IPS-15b (cell line): ENCODE measurements around the gene CCL17.
"Not testable (repeated sequence)": the region's sequence is repeated elsewhere in the genome, so short reads cannot be mapped to it uniquely, and the experiment has no call there.

Source experiments
- H3K27me3 ChIP-seq: one replicate; pipeline ENCODE4 v1.6.1; 2013; ENCODE audit warnings: low read length; ENCODE audit not compliant: control insufficient read depth, insufficient read depth
- H3K36me3 ChIP-seq: one replicate; pipeline ENCODE4 v1.6.1; 2013; ENCODE audit warnings: low read length; ENCODE audit not compliant: control insufficient read depth, insufficient read depth
- H3K4me1 ChIP-seq: one replicate; pipeline ENCODE4 v1.6.1; 2013; ENCODE audit warnings: mild to moderate bottlenecking, low read length; ENCODE audit not compliant: control insufficient read depth, insufficient read depth
- H3K4me3 ChIP-seq: one replicate; pipeline ENCODE4 v1.5.1; 2013; ENCODE audit warnings: low read depth, low read length
- H3K9ac ChIP-seq: one replicate; pipeline ENCODE4 v1.6.1; 2013; ENCODE audit warnings: low read depth, mild to moderate bottlenecking, low read length
- H3K9me3 ChIP-seq: one replicate; pipeline ENCODE4 v1.6.1; 2013; ENCODE audit warnings: mild to moderate bottlenecking, low read length; ENCODE audit not compliant: control insufficient read depth, insufficient read depth

The CCL17 gene

DNA sequence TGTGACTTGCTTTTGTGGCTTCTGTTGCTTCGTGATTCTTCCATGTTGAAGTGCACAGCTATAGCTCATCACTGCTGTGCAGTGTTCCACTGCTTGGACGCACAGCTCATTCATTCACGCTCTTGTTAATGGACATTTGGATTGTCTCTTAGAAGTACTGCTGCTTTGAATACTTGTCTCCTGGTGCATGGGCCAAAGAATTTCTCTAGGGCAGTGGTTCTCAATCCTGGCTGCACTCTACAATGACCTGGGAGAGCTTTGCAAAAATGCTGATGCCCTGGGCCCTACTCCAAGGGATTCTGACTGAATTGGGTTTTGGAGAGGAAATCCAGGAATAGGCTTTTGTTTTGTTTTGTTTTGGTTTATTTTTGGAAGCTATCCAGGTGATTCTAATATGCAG lies 20.0 kb downstream of the CCL17 start:
- Histone ChIP-seq H3K9me3 (no peaks in the 10 kb centered on the region), H3K4me1 (peaks cover 2% of the 10 kb centered on the region), H3K4me3 (no peak overlapping the region), H3K9ac (no peak overlapping the region), H3K36me3 (peaks cover 10% of the 10 kb centered on the region), H3K27me3 (no peaks in the 10 kb centered on the region)

GRCh38 chr16:57426356-57426755 lies 21.8 kb downstream of the CCL17 start:
- Histone ChIP-seq H3K4me1 (peaks cover 2% of the 10 kb centered on the region), H3K9me3 (no peaks in the 10 kb centered on the region), H3K4me3 (no peak overlapping the region), H3K36me3 (peaks cover 17% of the 10 kb centered on the region), H3K9ac (no peak overlapping the region), H3K27me3 (no peaks in the 10 kb centered on the region)

DNA sequence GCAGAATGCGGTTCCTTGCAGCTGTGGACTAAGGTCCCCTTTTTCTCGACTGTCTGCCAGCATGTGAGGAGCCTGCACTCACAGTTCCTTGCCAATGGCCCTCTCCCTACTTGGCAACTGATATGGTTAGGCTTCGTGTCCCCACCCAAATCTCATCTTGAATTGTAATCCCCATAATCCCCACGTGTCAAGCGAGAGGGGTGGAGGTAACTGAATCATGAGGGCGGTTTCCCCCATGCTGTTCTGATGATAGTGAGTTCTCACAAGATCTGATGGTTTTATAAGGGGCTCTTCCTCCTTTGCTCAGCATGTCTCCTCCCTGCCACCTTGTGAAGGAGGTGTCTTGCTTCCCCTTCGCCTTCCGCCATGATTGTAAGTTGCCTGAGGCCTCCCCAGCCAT lies 22.7 kb downstream of the CCL17 start:
- peaks cover 21% of the 10 kb centered on the region for H3K36me3 ChIP-seq
- H3K4me3 ChIP-seq, result no peak overlapping the region
- H3K4me1 ChIP-seq, result peaks cover 2% of the 10 kb centered on the region
- H3K27me3 ChIP-seq, result no peaks in the 10 kb centered on the region
- no peaks in the 10 kb centered on the region for H3K9me3 ChIP-seq
- no peak overlapping the region for H3K9ac ChIP-seq

DNA sequence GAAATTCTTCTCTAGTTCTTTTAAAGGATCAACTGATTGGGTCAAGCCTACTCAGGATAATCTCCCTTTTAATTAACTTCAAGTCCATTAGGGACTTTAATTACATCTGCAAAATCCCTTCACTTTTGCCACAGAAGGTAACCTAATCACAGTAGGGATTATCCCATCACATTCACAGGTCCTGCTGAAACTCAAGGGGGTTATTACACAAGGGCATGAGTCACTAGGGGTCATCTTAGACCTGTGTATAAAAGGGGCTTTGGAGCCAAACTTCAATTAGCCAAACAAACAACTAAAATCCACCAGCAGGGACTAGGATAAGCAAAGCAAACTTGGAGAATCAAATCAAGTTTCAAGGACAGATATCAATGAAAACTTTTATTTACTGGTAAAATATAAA lies 23.3 kb downstream of the CCL17 start:
- Histone ChIP-seq H3K27me3 (no peaks in the 10 kb centered on the region), H3K4me3 (no peak overlapping the region), H3K9ac (no peak overlapping the region), H3K9me3 (no peaks in the 10 kb centered on the region), H3K4me1 (no peaks in the 10 kb centered on the region), H3K36me3 (peaks cover 27% of the 10 kb centered on the region)

- peaks cover 38% of the 10 kb centered on the region for H3K36me3 ChIP-seq
- no peak overlapping the region for H3K9ac ChIP-seq
- no peaks in the 10 kb centered on the region for H3K27me3 ChIP-seq
These were observed 26.4 kb downstream of the CCL17 start for GRCh38 chr16:57430955-57431354.

GRCh38 chr16:57432505-57432904 lies 27.9 kb downstream of the CCL17 start:
- Histone ChIP-seq H3K9me3 (no peaks in the 10 kb centered on the region), H3K9ac (no peak overlapping the region), H3K4me1 (no peaks in the 10 kb centered on the region), H3K4me3 (no peak overlapping the region), H3K27me3 (no peaks in the 10 kb centered on the region), H3K36me3 (peaks cover 38% of the 10 kb centered on the region)

More at GRCh38 chr16:57430955-57431354, 26.4 kb downstream of the CCL17 start:
- H3K4me1 ChIP-seq, result no peaks in the 10 kb centered on the region
- H3K4me3 ChIP-seq, result no peak overlapping the region
- no peaks in the 10 kb centered on the region for H3K9me3 ChIP-seq

DNA sequence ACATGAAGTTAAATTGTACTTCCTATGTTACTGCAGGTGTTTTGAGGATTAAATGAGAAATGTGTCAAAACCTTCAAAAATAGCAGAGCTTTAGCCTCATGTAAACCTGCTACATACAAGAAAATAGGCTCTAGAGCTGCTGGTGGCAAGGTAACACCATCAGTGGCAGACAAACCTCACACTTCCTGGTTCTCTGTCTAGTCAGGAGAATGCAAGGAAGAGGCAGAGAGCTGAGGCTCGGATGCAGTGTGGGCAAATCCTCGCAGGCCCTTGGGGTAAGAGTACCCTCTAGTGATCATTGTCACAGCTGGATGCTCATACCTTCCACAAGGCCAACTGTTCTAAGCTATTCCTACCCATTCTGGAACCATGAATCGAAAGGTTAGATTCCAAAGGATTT lies 28.4 kb downstream of the CCL17 start:
- Histone ChIP-seq H3K4me3 (no peak overlapping the region), H3K9ac (no peak overlapping the region), H3K27me3 (no peaks in the 10 kb centered on the region), H3K36me3 (peaks cover 41% of the 10 kb centered on the region), H3K9me3 (no peaks in the 10 kb centered on the region), H3K4me1 (no peaks in the 10 kb centered on the region)

- Histone ChIP-seq H3K4me3 (no peak overlapping the region), H3K9ac (no peak overlapping the region), H3K27me3 (no peaks in the 10 kb centered on the region), H3K36me3 (peaks cover 34% of the 10 kb centered on the region), H3K9me3 (no peaks in the 10 kb centered on the region), H3K4me1 (no peaks in the 10 kb centered on the region)
These were observed 29.4 kb downstream of the CCL17 start for GRCh38 chr16:57434003-57434402.

GRCh38 chr16:57435838-57436237 lies 31.3 kb downstream of the CCL17 start:
- H3K27me3 ChIP-seq, result no peaks in the 10 kb centered on the region
- peaks cover 34% of the 10 kb centered on the region for H3K36me3 ChIP-seq

DNA sequence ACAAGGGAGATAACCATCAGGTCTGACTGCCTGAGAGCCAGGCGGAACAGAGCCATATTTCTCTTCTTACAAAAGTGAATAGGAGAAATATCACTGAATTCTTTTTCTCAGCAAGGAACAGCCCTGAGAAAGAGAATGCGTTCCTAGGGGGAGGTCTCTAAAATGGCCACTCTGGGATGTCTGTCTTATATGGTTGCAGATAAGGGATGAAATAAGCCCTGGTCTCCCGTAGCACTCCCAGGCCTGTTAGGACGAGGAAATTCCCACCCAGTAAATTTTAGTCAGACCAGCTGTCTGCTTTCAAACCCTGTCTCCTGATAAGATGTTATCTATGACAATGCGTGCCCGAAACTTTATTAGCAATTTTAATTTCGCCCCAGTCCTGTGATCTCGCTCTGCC lies 35.4 kb downstream of the CCL17 start:
- H3K36me3 ChIP-seq, result peaks cover 17% of the 10 kb centered on the region
- H3K9ac ChIP-seq, H3K4me1 ChIP-seq, H3K9me3 ChIP-seq, H3K4me3 ChIP-seq, H3K27me3 ChIP-seq: not testable (repeated sequence)

More at GRCh38 chr16:57435838-57436237, 31.3 kb downstream of the CCL17 start:
- Histone ChIP-seq H3K4me3 (no peak overlapping the region), H3K9me3 (no peaks in the 10 kb centered on the region), H3K4me1 (no peaks in the 10 kb centered on the region), H3K9ac (no peak overlapping the region)

DNA sequence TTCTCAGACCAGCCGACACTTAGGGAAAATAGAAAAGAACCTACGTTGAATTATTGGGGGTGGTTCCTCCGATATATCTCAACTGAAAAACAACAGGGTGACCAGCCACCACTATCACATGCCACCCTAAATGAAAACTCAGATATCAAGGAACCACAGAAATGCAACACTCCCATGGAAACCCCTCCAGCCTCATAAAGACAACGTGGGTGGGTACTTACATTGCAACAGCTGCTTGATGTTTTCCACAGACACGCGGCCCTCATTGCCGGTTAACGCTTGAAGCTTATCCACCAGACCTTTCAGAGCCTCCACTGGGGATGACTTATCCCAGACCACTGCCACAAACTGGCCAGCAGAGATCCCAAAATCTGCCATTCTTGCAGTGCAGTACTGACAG lies 36.0 kb downstream of the CCL17 start:
- H3K9ac ChIP-seq, H3K27me3 ChIP-seq, H3K4me1 ChIP-seq, H3K9me3 ChIP-seq, H3K4me3 ChIP-seq: not testable (repeated sequence)
- peaks cover 12% of the 10 kb centered on the region for H3K36me3 ChIP-seq

- Histone ChIP-seq H3K9ac (no peak overlapping the region), H3K27me3 (no peaks in the 10 kb centered on the region), H3K4me3 (no peak overlapping the region), H3K4me1 (no peaks in the 10 kb centered on the region), H3K36me3 (peaks cover 3% of the 10 kb centered on the region), H3K9me3 (no peaks in the 10 kb centered on the region)
These were observed 40.1 kb downstream of the CCL17 start for GRCh38 chr16:57444711-57445110.

DNA sequence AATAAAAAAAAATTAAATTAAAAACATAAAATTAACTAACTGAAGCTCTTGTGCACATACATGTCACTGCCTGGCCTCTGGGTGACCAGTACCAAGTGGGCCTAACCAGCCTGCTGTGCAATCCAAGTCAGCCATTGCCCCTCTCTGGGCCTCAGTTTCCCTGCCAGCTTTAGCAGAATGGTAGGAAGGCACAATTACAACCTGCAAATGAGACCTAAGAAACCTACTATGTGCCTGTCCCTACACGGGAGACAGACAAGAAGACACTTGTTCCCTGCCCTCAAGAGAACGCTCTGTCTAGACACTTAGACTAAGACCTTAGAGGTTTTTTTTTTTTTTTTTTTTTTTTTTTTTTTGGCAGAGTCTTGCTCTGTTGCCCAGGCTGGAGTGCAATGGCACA lies 40.9 kb downstream of the CCL17 start:
- Histone ChIP-seq H3K27me3 (no peaks in the 10 kb centered on the region), H3K4me3 (no peak overlapping the region), H3K9ac (no peak overlapping the region)

More for the DNA sequence above, 40.9 kb downstream of the CCL17 start:
- Histone ChIP-seq H3K36me3 (peaks cover 2% of the 10 kb centered on the region), H3K9me3 (no peaks in the 10 kb centered on the region), H3K4me1 (no peaks in the 10 kb centered on the region)
